ENCODE data around the gene HMCES.
"Not testable (repeated sequence)": the region's sequence is repeated elsewhere in the genome, so short reads cannot be mapped to it uniquely, and the experiment has no call there.

- not testable (repeated sequence) for TF ChIP-seq POLR2A (IDR thresholded peaks at IDR 0.05; ENCODE audit: low read length); GATA1 (IDR thresholded peaks at IDR 0.05; ENCODE audit: low read depth, low read length)
Measured at GRCh38 chr3:129337719-129338118, 59.0 kb downstream of the HMCES start.

Measured in erythroblast (primary cell).